Erythroblast (primary cell): ENCODE results near the gene BPTF.

Source experiments
- GATA1 ChIP-seq: IDR thresholded peaks from 2 replicates; pipeline ENCODE4 v1.6.1; 2011; ENCODE audit warnings: low read depth, mild to moderate bottlenecking, control low read depth, low read length, moderate library complexity
- POLR2A ChIP-seq: IDR thresholded peaks from 2 replicates; pipeline ENCODE4 v1.6.1; 2011; ENCODE audit warnings: mild to moderate bottlenecking, low read length

DNA sequence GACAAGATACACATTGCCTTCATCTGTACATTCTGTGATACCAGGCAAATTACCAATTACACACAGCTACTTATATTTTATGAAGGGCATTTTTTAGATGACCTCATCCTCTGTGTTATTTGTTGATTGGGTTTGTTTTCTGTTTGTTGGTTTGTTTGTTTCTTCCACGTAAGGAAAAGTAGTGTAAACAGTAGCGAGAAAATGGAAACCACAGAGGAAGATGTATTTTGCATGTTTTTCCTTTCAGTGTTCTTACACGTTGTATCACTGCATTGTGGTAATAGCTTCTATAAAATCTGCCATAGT, 158.0 kb downstream of the BPTF start:
- no peak for TF ChIP-seq POLR2A
- no peak for TF ChIP-seq GATA1
